Measurements from ENCODE around the gene SDR42E2.

GRCh38 chr16:22117609-22118008 lies 44.7 kb upstream of the SDR42E2 start:
- TF ChIP-seq CTCF (IDR thresholded peaks at IDR 0.05) (no peak), POLR2A (IDR thresholded peaks at IDR 0.05) (no peak)
